Stimulated activated naive CD8-positive, alpha-beta T cell treated with anti-CD3 and anti-CD28 coated beads, Interleukin-15, Interleukin-2, amounts not matched to agents 100 U/mL and 50 U/mL, for 24 hours (primary cell): ENCODE data around the gene CHCHD4.
"Not testable (repeated sequence)": the region's sequence is repeated elsewhere in the genome, so short reads cannot be mapped to it uniquely, and the experiment has no call there.

ENCODE experiments used
- ATAC-seq: fragments of 150-1000 bp; cut with Tn5 transposase; one replicate; pipeline ENCODE4 v1.10.0; 2021
- DNase-seq: peaks from one replicate; pipeline ENCODE4 v3.0.0; 2021

CHCHD4 gene

GRCh38 chr3:14119651-14120050 is 5.0 kb downstream of the CHCHD4 start:
- ATAC-seq (no peak), DNase-seq (no peak)

GRCh38 chr3:14118400-14119381 is 6.0 kb downstream of the CHCHD4 start:
- DNase-seq (no peak), ATAC-seq (no peak)

- peak; percentile 30 for ATAC-seq
- no peak for DNase-seq
Observed at GRCh38 chr3:14117468-14118399, 6.9 kb downstream of the CHCHD4 start.

- no peak for ATAC-seq
Observed at GRCh38 chr3:14113965-14114635, 10.6 kb downstream of the CHCHD4 start.

GRCh38 chr3:14110699-14111098 is 14.0 kb downstream of the CHCHD4 start:
- no peak for ATAC-seq
- no peak for DNase-seq

More at GRCh38 chr3:14113965-14114635, 10.6 kb downstream of the CHCHD4 start:
- DNase-seq, result no peak

- not testable (repeated sequence) for DNase-seq, ATAC-seq
Observed at GRCh38 chr3:14109821-14110220, 14.8 kb downstream of the CHCHD4 start.

- ATAC-seq (no peak), DNase-seq (no peak)
Observed at GRCh38 chr3:14097616-14098391, 26.9 kb downstream of the CHCHD4 start.

GRCh38 chr3:14096742-14097141 is 27.9 kb downstream of the CHCHD4 start:
- DNase-seq (no peak), ATAC-seq (no peak)

GRCh38 chr3:14093831-14094230 is 30.8 kb downstream of the CHCHD4 start:
- DNase-seq (no peak), ATAC-seq (no peak)

GRCh38 chr3:14092464-14092863 is 32.2 kb downstream of the CHCHD4 start:
- DNase-seq, result no peak
- ATAC-seq, result no peak

- not testable (repeated sequence) for ATAC-seq, DNase-seq
Observed at GRCh38 chr3:14091959-14092358, 32.7 kb downstream of the CHCHD4 start.

GRCh38 chr3:14087461-14087860 is 37.2 kb downstream of the CHCHD4 start:
- not testable (repeated sequence) for ATAC-seq

GRCh38 chr3:14082108-14082657 is 42.5 kb downstream of the CHCHD4 start:
- peak; percentile 59 for ATAC-seq
- no peak for DNase-seq

More at GRCh38 chr3:14087461-14087860, 37.2 kb downstream of the CHCHD4 start:
- not testable (repeated sequence) for DNase-seq

- DNase-seq (no peak), ATAC-seq (no peak)
Observed at GRCh38 chr3:14077310-14077709, 47.4 kb downstream of the CHCHD4 start.

GRCh38 chr3:14075233-14075632 is 49.4 kb downstream of the CHCHD4 start:
- not testable (repeated sequence) for ATAC-seq, DNase-seq

GRCh38 chr3:14064910-14065309 is 59.8 kb downstream of the CHCHD4 start:
- ATAC-seq (no peak), DNase-seq (no peak)

GRCh38 chr3:14063152-14063551 is 61.5 kb downstream of the CHCHD4 start:
- DNase-seq (no peak), ATAC-seq (no peak)
